ENCODE data around the gene PIM3.
"Not testable (repeated sequence)": the region's sequence is repeated elsewhere in the genome, so short reads cannot be mapped to it uniquely, and the experiment has no call there.

The PIM3 gene

DNA sequence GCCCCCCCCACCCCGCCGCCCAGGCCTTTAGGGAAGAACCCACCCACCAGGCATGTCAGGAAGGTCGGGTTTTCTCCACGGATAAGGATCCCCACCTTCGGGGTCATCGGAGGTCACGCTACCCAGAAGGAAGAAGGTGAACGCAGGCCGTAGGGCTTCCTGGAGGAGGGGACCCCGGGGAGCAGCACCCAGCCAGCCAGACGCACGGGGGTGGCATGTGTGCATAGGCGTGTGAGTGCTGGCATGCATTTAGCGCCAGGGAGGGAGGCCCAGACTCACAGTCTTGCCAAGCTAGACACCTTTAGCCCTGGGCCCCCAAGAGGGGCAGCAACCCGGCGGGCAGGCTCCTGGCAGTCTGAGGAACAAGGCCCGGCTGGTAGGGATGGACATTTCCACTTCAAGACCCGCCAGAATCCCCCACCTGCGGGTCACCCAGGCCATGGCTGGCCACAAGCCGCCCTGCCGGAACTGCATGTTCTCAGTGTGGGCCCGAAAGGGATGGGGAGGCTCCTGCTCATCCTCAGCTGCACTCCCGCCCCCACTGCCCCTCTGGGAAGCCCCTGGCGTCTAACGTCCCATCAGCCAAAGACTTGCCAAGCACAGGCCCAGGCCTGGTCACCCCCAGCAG, 16.7 kb upstream of the PIM3 start:
- no peak for DNase-seq

DNA sequence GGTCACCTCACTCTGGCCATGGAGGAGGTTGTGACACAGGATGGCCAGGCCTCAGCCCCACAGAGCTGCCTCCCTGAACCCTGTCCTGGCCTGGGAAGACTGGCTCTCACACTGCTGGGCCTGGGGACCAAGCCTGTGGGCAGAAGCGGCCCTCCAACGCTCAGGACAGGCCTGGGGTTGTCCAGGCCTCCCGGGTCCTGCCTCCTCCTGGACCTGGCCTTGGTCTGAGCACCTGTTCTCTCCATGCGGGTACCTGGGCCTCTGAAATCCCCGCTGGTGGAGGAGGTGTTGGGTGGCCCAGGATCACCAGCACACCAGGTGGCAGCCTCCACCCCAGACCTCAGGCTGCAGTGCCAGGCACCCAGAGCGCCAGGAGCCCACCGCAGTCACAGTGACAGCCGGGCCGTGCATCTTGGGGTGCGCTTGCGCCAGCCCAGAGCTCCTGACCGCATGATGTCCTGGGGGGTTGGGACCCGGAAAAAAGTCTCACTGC, 16.1 kb upstream of the PIM3 start:
- no peak for DNase-seq

DNA sequence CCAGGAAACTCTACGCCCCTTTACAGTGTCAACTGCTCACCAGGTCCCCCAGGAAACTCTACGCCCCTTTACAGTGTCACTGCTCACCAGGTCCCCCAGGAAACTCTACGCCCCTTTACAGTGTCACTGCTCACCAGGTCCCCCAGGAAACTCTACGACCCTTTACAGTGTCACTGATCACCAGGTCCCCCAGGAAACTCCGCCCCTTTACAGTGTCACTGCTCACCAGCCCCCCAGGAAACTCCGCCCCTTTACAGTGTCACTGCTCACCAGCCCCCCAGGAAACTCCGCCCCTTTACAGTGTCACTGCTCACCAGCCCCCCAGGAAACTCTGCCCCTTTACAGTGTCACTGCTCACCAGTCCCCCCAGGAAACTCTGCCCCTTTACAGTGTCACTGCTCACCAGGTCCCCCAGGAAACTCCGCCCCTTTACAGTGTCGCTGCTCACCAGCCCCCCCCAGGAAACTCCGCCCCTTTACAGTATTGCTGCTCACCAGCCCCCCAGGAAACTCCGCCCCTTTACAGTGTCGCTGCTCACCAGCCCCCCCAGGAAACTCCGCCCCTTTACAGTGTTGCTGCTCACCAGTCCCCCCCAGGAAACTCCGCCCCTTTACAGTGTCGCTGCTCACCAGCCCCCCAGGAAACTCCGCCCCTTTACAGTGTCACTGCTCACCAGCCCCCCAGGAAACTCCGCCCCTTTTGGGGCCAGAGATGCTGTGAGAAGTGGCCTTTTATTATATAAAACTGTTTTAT, 15.4 kb upstream of the PIM3 start:
- DNase-seq = not testable (repeated sequence)

DNA sequence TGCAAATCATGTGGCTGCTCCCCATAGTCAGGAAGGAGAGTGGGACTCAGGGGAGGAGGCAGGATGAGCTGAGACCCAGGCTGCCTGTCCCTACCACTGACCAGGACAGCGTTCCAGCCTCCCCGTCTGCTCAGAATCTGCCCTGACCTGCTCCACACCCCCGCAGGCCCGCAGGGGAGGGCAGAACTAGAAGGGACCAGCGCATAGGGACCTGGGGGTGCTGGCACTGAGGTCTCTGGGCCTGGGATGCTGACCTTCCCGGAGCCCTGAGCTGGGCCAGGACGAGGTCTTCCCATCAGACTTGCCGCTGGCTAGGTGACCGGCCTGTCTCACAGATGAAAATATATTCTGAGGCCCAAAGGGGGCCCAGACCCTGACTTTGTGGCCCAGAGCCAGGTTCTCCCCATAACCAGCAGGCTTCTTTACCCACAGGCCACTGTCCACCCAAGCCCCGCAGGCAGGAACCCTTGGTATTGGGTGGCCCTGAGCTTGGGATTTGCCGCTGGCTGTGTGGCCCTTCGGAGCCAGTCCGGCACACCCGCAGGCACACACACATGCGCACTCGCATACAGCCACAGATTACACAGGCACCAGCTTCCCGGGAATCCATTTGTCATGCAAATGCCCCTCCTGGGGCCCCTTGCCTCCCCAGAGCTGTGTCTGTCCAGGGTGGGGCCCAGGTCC, 13.8 kb upstream of the PIM3 start:
- no peak for DNase-seq

DNA sequence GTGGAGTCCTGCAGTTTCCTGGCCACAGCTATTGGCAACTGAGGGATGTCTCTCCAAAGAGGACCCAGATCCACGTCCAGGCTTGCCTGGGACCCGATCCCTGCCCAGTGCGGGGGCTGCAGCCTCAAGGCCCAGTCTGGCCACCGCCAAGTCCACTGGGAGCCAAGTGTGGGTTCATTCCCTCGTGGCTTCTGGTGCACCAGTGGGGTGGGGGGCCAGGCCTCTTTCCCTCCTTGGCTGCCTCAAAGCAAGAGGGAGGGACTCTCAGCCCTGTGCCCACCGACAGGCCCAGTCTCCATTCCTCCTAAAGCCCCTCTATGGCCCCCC, 13.3 kb upstream of the PIM3 start:
- DNase-seq = no peak

DNA sequence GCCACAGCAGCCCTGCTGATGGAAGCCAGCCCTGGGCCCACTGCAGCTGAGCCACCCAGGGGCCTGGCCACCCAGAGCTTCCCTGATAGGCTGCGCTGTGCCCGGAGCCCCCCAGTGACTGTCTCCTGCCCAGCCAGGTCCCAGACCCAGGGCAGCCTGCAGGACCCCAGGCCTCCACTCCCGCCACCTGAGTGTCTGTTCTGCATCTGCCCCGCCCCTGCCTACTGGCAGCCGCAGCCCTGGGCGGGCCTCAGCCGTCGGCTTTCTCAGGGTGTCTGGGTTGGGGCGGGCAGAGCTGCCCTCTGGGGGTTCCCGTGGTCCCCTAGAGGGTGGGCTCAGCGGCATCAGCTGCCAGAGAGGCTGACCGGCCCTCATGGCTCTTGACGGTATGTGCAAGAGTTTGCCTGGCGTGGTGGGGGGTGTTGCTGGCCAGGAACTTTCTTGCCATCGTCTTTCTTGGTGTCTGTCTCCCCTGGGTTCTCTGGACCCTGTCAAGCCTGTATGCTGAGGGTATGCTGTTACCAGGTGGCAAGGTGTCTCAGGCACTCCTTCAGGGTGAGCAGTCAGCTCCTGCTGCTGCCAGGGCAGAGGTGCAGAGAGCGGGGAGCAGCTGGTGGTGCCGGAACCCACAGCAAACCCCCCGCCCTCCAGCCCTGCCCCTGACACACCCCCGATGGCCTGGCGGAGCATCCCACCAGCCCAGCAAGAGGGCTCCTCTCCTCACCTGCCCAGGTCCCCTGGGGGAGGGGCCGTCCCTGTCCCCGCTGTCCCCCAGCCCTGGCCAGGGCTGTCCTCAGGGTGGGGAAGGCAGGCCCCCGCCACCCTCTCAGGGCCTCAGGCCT, 12.2 kb upstream of the PIM3 start:
- no peak for DNase-seq

DNA sequence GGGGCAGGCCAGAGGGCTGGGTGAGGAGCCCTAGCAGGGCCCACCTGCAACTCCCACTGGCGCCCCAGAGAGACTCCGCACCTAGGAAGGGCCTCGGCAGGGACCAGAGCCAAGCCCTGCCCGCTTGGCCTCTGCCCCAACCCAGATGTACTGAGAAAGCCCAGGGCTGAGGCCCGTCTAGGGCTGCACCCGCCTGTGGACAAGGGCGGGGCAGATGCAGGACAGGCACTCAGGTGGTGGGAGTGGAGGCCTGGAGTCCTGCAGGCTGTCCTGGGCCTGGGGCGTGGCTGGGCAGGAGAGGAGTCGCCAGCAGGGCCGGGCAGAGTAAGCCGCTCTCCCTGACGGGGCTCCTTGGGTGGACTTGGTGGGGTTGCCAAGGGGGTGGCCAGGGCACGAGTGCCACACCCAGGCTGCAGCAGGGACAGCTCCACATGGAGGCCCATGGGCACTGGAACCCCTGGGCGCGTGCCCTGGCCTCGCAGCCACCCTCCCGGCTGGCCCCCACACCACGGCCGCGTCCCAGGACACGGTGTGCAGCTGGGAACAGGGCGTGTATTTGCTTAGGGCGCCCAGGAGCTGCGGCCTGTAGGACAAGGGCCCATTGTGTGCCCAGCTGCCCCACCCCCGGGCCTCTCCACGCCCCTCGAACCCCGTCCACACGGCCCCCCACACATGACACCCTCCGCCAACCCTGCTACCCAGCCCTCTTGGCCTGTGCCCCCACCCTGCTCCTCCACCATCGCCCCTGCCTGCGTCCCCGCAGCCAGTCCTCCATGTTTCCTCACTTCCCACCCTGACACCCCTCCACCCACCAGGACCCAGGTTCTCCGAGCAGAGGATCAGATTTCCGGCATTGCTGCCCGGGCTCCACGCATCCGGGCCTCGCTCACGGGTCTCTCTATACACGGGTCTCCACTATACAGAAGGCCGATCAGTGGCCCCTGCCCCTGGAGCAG, 11.3 kb upstream of the PIM3 start:
- DNase-seq = no peak

DNA sequence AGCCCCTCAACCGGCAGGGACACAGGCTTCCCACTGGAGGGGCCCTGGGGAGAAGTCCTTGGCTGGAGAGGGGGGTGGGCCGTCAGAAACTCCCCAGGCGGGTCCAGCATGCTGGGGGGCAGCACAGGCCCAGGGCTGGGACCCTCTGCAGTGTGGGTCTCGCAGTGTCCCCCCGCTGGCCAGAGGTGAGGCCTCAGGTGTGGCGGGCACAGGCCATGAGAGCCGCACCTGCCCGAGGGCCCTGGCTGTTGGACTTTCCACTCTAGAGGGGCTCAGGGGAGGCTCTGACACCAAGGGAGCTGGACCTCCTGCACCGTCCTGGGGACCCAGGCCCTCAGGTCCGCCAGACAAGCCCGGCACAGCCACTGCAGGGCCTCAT, 10.7 kb upstream of the PIM3 start:
- DNase-seq = no peak

DNA sequence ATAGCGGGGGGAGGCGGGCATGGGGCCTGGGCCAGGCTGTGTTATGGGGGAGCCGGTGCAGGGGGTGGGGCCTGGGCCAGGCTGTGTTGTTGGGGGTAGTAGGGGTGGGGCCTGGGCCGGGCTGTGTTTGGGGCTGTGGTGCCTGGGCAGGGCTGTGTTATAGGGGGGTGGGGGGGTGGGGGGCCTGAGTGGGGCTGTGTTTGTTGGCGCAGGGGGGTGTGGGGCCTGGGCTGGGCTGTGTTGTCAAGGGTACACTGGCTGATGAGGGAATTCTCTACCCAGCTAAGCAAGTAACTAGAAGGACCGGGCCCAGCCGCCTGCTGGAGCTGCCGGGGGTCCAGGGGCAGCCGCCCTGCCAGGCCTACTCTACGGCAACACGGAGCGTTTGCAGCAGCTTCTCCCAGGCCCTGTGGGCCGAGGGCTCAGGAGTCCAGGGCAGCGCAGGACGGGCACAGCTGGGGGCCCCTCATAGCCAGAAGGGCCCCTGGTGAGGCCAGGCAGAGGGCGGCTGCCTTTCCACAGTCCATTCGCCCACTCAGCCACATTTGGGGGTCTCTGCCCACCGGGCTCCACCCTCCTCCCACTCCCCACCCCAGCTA, 10.1 kb upstream of the PIM3 start:
- DNase-seq = no peak

DNA sequence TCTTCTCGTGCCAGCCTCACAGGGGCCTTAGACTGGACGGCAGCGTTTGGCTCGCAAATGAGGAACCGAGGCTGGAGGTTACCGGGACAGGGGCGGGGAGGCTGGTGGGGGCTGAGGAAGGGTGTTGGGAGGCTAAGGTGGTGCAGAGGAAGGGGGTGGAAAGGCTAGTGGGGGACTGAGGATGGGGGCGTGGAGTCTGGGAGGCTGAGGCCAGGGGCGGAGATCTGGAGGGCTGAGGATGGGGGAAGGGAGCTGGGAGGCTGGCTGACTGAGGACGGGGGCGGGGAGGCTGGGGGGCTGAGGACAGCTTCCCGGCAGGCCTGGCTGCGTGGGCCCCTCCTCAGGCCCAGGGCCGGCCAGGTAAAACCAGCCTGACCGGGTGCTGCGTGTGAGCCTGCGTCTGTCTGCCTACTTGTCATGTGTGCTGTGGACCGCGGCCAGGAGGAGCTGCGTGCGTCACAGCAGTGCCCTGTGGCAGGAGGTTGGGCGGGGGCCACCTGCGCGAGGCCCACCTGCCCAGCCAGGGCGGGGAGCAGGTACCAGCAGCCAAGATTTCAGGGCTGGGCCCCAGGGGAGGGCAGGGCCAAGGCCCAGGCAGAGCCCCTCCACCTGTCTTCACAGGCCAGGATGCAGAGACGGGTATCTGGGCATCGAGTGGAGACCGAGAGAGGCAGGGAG, 9.4 kb upstream of the PIM3 start:
- no peak for DNase-seq

DNA sequence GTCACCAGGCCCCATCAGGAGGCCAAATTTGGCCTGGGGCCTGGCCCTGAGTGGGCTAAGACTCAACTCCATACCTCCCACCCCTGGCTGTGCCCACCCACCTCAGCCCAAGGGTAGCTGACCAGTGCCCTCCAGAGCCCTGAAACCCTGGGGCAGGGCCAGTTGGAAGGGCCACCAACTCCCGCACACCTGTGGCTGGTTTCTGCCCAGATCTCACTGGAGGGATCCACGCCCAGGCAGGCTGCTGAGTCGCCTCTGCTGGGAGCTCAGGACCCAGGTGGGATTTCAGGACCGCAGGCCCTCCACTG, 8.9 kb upstream of the PIM3 start:
- no peak for DNase-seq

DNA sequence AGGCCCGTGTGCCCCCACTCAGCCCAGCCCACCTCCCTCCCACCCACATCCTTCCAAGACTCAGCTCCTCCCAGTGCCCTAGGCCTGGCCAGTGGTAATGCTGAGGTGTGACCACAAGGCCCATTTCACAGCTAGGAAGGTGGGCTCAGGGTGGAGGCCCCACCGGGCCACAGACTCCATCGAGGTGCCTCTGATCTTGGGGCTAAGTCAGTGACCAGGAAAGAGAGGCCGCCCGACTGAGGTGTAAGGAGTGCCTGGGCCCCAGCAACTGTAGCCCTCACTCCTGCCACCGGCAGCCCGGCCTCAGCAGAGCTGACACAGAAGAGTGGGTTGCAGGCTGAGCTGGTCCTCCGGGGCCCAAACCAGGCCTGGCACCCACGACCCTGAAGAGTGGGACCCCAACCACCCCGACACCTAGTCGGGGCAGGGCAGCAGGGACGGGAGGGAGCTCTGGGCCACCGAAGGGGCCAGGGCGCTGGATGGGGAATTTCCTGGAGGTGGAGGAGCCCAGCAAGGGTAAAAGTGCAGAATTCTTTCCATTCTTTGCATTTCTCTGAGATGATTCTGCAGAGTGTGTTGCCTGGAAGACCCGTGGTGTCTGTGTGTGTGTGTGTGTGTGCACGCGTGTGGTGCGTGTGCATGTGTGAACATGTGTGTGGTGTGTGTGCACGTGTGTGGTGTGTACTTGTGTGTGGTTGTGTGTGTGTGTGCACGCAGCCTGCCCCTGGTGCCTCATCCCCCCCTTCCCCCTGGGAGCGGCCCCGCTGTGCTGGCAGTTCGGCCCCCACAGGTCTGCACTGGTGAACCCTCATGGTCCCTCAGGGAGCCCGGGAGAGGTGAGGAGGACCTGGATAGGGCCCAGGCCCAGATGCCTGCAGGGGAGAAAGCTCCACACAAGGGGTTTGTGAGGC, 8.3 kb upstream of the PIM3 start:
- DNase-seq = no peak

DNA sequence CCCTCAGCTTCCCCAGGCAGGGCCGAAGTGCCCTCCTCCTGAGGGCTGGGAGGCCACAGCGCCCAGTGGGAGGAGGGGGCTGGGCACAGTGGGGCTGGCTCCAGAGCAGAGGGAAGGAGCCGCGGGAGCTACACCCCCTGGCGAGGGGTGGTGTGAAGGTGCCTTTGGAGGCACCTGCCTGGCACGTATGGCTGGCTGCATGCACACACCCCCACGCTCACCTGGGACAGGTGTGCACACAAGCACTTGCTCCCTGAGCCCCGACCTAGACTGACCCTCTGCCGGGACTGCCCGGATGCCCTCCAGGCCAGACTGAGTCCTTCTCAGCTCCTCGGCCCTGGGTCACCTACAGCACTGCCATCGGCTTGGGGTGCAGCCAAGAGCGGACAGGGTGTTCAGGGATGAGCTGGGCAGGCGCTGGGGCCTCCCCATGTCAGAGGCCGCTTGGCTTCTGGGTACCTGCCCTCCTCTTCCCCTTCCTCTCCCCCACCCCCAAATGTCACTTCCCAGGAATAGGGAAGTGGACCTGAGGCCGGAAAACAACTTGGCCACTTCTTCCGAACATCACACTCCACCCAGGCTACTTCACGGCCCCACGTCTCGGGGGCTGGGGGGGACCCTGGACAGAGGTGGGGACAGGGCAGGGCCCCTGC, 7.4 kb upstream of the PIM3 start:
- no peak for DNase-seq

DNA sequence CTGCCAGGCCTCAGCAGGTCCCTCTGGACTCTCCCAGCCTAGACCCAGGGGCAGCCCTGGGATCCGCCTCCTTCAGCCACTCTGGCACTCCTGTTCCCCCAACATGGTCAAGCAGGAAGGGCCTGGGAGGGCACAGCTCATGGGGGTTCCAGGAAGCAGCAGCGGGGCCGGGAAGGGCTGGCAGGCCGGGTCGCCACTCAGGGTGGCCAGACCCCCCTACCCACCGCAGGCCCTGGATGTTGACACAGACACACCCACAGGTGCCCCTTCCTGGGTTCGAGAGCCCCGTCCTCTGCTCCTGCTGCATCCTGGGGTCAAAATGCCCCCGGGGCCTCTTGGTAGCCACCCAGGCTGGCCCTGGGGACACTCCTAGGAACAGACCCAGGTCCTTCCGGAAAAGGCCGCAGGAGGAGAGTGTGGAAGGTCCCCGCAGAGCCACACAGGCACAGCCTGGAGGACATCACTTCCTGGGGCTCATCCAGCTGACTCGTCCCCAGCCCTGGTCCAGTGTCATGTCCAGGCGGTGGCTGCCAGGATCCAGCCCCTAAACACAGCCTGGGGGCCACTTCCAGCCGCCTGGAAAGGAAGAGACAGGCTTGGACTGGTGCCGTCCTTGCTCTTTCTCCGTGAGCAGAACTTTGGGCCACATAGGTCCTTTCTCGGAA, 6.8 kb upstream of the PIM3 start:
- DNase-seq = no peak

DNA sequence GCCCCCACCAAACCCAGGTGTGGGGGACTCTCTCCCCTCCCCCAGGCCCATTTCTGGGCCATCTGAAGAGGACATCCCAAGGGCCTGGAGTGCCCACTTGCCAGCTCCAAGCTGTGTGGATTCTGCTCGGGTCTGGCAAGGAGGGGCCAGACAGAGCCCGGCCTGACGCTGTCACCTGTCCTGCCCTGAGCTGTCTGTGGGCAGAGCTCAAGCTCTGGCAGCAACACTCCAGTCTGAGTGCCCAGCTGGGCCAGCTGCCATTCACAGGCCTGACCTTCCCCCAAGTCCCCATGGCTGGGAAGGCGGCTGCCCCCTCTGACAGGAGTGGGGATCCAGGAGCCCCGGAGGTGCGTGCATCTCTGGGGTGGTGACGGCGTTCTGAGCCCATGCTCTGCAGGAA, 6.2 kb upstream of the PIM3 start:
- no peak for DNase-seq

DNA sequence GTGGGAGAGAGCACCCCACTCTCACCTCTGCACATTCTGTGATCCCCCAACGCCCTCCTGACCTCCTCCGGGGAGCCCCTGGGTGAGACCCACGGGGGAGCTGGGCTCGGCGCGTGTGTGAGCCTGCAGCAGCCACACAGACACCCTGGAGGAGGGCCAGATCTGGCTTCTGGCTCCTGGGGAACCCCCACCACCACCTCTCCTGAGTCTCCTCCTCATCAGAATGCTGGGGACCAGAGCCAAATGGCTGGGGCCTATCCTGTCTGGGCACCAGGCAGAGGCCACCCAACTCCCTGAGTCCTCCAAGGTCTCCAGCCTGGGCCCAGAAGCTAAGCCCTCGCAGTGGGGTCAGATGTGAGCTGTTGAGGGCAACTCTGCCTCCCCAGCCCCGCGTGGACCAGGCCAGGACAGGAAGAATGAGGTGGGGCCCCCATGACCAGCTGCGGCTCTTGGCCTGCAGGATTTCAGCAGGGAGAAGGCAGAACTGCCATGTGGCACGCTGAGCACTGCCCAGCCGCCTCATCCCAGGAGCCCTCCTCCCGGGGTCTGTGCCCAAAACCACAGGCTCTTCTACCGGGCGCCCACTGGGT, 5.5 kb upstream of the PIM3 start:
- no peak for DNase-seq

DNA sequence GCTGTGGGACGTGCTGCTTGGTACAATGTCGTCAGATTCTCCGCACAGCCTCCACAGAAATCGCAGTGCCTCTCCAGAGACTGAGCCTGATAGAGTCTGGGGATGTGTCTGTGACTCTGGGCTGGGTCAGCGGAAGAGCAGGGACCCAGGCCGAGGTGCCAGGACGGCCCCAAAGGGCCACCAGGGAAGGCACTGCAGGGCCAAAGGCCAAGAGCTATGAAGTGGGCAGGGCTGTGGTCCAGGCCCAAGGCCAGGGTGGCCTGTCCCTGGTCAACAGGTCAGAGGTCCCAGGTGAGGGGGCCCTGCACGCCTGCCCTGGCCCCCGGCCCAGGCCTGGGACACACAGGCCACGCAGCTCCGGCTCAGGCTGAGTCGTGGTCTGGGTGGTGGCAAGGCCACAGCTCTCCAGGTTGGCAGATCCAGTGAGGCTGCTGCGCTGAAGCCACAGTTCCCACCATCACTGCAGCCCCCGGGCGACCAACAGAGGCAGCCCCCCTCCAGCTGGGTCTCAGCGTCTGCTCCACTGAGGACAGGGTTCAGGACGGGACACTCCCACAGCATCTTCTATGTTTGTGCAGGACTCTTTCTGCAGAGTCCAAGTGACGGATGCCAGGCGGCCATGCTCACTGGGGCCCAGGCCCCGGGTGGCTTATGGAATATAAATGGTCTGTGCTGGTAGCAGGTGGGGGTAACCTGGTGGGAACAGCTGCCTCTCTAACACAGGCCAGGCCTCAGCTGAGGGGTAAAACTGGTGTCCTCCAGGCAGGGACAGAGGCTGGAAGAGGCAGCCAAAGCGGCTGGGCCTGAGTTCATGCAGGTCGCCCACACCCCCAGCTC, 4.8 kb upstream of the PIM3 start:
- DNase-seq = no peak

DNA sequence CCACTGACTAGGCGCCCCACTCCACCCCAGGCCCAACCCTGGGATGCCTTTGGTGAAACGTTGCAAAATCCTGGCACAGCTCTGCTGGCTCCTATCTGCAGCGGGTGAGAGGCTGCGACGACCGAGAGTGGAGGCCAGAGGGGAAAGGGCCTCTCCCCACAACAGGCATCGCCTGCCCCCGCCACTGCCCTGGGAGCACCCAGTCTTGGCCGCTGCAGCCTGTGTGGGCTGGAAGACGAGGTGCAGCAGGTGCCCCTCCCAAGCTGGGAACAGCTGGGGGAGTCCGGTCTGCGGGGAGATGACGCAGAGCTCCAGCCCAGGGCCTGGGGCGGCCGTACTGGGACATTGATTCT, 4.2 kb upstream of the PIM3 start:
- no peak for DNase-seq

Measured in OCI-M1 (cell line).